GM18868 (cell line): ENCODE data around the gene C1orf174.

ENCODE experiments used
- ATAC-seq: cut with Tn5 transposase; IDR thresholded peaks from one replicate; pipeline ENCODE4 v1.9.1; 2021; ENCODE audit warnings: mild to moderate bottlenecking, moderate library complexity; ENCODE audit not compliant: unreplicated experiment

The C1orf174 gene

DNA sequence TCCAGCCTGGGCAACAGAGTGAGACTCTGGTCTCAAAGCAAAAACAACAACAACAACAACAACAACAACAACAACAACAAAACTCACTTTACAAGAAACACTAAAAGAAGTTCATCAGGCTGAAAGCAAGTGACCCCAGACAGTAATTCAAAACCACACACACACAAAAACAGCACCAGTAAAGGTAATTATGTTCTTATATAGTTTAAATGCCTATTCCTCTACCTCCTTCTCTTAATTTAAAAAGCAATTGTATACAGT is 1.7 kb downstream of the C1orf174 start:
- ATAC-seq = no peak

DNA sequence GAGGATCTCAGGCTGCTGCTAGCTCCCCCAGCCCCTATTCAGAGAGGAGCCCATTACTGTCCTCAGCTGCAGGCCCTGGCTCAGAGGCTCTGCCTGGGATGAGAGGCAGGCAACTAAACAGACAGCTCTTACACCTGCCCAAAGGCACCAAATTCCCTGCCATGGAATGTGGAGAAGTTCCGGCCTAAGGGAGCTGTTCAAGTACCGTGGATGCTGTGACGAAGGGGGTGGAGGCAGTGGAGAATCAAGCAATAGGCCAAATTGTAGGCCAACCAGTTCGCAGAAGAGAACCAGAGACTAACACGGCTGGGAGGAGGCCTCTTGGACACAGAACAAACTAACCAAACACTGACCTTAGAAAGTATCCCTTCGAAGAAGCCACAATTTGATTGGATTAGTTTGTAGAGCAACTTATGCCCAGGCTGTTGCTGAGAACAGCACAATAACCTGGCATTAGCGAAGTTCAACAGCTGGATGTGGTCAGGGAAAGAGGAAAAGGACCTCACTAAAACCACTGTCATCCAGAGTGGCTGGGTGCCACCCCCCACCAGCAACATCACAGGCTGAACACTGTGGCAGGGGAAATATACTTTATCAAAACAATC is 3.6 kb downstream of the C1orf174 start:
- ATAC-seq = no peak

DNA sequence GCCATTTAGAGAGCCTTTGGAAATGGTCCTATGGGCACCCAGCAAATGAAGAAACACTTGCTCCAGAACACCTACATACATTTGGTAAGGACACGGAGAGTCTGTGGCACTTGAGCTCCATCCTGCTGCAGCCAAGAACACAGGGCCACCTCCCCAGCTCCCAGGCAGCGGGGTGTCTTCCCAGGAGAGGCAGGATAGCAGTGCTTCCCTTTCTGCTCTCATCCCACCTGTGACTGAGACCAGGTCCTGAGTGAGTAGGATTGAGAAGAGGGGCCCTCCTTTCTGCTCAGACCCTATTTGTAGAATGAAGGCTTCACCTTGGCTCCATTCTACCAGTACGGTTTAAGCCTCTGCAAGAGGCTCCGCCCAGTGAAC is 4.1 kb downstream of the C1orf174 start:
- no peak for ATAC-seq

- ATAC-seq = no peak
Measured at GRCh38 chr1:3895279-3895950, 4.7 kb downstream of the C1orf174 start.

DNA sequence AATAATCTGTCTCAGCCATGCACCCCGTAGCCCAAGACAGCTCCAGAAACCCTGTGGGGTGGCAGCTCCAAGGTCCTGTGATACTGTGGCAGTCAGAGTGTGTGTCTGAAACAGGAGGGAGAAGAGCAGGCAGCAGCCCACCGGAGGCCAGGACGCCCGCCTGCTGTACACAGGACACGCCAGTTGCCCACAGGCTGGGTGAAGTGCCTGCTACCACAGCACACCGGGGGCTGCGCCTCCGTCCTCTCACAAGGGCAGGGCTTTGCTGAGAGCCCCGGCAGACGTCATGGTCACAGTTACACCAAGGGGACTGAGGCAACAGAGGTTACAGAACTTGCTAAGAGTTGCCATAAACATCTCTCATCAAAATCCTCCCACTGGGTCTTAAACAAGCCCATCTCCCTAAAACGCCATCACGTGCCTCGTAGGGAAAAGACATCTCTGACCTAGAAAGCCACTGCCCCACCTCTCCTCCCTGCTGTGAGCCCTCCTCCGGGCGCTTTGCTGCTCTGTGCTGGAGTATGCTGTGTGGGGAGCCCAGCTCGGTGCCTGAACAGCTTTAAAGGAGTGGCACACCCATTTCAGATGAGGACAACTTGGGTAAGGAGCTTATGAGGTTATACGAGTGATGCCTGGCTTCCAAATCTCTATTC is 5.3 kb downstream of the C1orf174 start:
- no peak for ATAC-seq

DNA sequence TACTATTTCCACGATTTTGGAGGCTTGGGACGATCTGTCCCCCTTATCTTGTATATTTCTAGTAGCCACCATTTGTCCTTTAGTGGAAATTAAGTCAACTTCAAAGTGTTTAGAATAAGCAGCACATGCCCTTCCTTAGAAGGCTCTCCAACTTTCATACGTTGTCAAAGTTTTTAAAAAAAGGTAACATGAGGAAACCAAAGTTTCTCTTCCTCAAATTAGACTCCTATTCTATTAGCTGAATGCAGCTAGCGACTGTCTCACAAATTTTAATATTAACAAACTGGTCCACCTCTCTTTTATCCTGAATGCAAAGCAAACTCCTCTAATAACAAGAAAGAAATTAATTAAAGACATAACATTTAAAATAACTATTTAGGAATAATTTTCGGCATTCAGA is 6.9 kb downstream of the C1orf174 start:
- ATAC-seq = no peak

- no peak for ATAC-seq
Measured at GRCh38 chr1:3892748-3893147, 7.3 kb downstream of the C1orf174 start.

GRCh38 chr1:3891329-3891865 is 8.7 kb downstream of the C1orf174 start:
- ATAC-seq = no peak

DNA sequence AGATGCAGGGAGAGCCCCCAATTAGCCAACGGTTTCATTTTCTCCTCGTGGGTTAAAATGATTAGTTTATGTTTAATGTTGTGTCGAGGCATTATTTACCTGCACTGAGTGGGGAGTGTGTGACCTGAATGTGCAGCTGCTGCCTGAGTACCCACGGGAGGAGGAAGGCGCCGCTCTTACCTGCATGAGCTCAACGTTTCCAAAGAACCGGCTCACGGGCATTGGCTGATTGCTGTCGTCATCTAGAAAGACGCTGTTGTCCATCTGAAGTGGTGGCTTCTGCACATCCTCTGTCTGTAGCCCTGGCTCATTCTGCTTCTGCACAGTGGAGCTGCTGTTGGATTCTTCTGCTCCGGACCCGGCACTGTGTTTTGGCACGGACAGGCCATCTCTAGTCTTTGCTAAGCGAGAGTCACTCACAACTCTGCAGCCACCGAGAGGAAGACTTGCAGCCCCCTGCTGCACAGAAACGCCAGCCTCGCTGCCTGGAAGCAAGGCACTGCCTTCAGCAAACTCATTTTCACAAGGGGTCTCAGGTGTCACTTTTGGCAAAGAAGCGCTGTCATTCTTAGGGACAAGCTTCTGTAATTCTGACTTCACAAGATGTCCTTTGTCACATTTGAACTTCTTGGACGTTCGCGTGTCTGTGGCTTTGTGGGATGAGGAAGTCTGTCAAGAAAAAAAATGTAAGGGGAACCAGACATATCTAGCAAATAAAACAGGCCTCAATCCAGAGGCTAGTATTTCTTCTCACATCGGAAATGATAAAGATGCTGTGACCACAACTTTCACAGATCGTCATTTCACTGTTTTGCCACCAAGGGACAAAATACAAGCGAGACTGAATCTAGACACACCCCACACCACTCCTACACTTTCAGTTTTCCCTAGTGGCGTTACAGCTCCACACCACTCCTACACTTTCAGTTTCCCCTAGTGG is 9.4 kb downstream of the C1orf174 start:
- ATAC-seq = no peak

DNA sequence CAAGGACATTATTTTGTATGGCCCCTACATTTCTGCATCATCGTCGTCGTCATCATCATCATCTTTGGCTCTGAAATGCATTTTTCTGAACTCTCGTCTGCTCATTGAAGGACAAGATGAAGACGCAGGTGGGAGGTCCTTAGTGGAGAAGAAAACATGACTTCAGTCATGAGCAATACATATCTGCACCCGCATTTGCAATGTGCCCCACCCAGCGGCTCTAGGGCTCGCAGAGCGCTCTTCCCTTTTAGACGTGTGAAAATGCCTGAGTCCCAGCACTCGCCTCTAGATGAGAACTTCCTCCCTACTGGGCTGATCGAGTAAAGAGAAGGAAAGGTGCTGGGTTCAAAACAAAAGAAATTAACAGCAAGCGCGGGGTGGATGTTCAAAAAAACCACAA is 10.1 kb downstream of the C1orf174 start:
- ATAC-seq = no peak

DNA sequence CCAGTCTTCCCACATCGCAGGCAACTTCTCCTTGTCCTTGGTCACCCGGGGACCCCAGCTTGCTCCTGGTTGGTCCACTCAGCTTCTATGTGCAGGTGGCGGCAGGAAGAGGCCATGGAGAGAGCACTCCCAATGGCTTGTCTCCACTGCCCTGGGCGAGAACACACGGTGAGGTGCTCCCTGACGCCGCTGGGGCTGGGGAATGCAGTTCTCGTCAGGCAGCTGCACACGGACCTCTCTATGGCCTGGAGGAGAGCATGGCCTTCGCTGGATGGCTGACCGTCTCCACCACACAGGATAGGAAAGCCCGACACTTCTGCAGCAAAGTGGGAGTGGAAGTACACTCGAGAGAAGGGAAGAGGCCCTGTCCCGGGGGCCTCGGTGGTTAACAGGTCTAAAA is 11.8 kb downstream of the C1orf174 start:
- ATAC-seq = no peak

DNA sequence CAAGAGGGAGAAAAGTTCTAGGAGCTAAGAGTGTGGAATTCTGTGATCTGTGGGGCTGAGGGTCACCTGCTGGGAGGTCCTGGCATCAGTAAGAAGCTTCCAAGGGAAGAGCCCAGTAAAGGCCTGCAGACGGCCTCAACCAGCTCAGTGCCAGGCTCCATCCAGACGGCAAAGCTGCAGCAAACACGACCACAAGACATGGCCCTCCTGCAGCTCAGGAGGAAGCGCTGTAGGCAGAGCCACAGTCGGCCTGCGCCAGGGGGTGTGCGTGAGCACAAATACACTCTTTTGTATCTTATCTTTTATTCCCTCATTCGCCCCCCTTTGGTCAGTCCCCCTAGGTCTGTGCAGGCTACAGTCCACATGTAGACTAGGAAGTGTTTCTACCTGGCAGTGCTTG is 13.4 kb downstream of the C1orf174 start:
- no peak for ATAC-seq

- ATAC-seq = no peak
Measured at GRCh38 chr1:3886106-3886670, 13.9 kb downstream of the C1orf174 start.

DNA sequence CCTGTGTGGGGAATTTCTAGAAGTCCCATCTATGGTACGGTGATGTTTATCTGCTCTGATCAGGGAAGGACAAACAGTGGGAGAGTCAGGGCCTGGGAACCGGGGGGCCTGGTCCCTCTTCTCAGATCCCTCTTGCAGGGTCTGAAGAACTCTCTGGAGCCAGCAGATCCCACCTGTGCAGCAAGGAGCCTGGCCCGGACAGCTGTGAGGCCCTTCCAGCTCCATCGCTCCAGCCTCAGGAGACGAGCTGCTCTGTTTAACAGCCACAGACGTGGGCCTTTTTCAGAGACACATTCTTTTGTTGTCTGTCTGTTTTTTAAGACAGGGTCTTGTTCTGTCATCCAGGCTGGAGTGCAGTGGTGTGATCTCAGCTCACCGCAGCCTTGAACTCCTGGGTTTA is 14.5 kb downstream of the C1orf174 start:
- no peak for ATAC-seq

DNA sequence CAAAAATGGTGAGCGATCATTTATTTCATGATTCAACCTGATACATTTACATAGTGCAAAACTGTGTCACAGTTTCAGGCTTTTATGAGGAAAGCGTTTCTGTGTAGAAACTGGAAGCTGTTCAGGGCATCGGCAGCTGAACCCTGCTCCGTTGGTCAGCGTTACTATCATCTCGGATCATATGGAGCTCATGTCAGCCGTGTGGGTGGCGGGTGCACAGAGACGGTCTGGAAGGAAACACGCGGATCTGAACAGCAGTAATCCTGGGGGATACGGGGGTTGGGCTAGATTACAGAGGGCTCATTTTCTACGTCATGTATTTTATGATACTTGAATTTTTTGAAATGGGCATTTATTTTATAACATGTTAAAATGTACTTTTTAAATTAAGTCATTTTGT is 15.1 kb downstream of the C1orf174 start:
- ATAC-seq = no peak

DNA sequence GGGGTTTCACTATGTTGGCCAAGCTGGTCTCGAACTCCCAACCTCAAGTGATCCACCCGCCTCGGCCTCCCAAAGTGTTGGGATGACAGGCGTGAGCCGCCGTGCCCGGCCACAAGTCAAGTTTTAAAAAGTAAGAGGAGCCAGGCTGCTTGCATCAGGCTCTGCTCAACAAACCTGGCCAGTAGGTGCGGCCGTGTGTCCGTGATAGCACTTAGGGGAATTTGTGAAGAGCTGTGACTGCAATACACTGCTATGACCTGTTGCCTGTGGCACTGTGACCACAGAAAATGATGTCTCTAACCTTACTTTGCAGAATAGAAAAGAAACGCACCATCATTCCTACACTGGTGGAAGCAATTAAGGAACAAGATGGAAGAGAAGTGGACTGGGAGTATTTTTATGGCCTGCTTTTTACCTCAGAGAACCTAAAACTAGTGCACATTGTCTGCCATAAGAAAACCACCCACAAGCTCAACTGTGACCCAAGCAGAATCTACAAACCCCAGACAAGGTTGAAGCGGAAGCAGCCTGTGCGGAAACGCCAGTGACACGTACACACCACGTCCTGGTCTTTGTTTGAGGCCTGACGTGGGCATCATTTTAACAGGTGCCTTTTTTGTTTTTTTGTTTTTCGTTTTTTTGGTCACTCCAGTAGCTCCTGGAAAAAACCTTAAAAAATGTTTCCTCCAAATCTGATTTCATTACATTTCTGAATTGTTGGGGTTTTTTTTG is 16.7 kb downstream of the C1orf174 start:
- no peak for ATAC-seq

- ATAC-seq = no peak
Measured at GRCh38 chr1:3881193-3881480, 18.9 kb downstream of the C1orf174 start.

DNA sequence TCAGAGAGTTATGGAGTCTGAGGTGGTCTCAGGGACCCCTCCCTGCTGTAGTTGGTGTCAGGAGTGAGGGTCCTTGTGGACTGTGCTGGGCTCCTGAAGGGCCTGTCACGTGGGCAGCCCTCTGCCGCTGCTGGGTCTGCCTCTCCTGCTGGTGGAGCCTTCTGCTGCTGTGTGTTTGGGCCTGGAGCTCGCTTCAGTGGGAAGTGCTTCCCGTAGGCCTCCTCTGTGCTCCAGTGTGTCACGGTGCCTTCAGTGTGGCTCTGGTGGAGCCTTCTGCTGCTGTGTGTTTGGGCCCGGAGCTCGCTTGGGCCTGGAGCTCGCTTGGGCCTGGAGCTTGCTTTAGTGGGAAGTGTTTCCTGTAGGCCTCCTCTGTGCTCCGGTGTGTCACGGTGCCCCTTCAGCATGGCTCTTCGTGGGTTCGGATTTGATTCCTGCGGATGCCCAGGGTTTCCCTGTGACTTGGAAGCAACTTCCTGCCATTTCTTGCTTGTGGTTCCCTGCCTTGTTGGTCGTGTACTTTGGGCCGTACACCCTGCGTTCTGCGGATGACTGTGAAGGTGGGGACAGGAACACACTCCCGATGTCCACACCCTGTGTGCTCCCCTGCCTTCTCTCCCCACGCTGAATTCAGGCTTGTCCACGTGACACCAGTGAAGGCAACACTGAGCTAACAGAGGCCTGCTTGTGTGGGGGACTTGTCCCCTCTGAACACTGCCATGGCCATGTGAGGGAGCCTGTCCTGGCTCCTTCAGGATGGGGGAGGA is 19.5 kb downstream of the C1orf174 start:
- no peak for ATAC-seq

DNA sequence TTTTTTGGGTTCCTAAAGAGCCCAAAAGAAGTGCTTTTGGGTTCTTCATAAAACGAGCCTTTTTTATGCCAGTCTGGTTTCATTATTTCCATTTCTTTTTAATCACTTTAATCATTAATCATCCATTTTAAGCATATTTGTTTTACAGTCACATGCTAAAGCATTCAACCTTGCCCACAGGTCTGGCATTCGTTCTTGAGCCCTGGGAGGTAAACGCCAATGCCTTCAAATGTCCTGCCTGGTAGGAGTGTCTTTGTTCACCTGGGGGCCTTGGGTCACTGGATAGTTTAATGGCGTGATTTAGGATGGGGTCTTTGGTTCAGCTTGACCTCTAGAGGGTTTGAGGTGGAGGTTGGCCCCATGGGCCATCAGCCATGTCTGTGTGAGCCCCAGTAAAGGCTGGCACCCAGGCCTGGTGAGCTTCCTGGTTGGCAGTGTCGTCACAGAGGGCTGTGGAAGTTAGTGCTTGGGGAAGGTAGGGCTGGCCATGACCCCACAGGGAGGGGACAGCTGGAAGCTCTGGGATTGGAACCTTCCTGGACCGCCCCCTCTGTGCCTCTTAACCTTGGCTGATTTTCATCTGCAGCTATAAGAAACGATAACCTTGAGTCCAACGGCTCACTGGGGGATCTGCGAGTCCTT is 20.2 kb downstream of the C1orf174 start:
- no peak for ATAC-seq
